NCI-H187 treated with DMSO at 0.1 percent for 48 hours (cell line): ENCODE data around the gene SOD2.
"Not testable (repeated sequence)": the region's sequence is repeated elsewhere in the genome, so short reads cannot be mapped to it uniquely, and the experiment has no call there.

Source experiments
- DNase-seq: peaks from one replicate; lab custom pipeline; 2025; lab: John Stamatoyannopoulos, UW

Gene SOD2

DNA sequence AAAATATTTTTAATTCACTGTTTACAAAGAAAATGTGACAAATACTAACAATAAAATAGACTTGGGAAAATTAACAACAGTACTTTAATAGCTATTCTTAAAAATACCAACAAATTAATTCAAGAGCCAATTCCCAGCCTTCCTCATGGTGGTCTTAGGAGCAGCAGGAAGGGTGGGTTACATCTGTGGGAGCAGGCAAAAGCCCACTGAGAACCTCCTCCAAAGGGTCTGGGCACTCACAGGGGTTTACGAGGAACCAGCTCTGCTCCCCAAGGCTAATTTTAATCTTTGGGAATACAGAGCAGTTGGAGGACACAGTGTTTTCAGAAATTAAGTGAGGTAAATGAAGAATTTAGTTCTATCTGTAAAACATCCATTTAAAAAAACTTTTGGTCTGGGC is 10.2 kb downstream of the SOD2 start:
- DNase-seq = no peak

- no peak for DNase-seq
These were observed 10.7 kb downstream of the SOD2 start for GRCh38 chr6:159682295-159682694.

- no peak for DNase-seq
These were observed 11.7 kb downstream of the SOD2 start for GRCh38 chr6:159681191-159681880.

- no peak for DNase-seq
These were observed 12.9 kb downstream of the SOD2 start for GRCh38 chr6:159680104-159680503.

DNA sequence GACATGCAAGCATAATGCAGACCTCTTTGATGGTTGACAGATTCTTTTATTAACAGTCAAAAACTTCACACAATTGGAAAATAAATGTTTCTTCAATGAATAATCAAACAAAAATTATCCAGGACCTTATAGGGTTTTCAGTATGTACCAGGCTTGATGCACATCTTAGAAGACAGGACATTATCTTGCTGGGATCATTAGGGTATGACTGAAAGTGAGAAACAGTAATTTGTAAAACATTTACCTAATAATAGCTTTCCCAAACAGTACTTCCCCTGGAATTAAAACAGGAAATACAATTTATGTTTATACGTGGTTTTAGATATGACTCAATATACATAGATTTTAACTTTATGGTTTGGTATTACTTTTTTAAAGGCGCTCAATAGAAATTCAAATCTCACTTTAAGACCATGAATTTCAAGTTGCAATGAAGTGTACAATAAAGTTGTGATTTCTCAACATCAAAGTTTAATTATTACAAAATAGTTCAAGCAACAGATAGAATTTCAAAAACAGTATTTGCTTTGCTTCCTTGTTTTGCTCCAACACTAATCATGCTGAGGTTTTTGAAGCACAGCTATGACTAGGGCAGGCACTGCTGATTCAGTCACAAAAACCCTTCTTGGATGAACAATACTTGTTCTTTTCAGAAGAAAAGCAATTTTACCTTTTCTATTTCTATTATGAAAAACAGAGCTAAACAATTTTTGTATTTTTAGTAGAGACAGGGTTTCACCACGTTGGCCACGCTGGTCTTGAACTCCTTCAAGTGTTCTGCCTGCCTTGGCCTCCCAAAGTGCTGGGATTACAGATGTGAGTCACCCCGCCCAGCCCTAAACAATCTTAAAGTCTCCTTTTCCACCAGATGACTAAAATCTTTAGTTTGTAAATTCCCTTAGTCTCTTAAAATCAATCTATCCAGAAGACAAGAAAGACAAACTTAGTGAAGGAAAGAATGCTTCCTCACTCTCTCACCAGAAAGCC is 13.7 kb downstream of the SOD2 start:
- no peak for DNase-seq

GRCh38 chr6:159678574-159678973 is 14.5 kb downstream of the SOD2 start:
- no peak for DNase-seq

DNA sequence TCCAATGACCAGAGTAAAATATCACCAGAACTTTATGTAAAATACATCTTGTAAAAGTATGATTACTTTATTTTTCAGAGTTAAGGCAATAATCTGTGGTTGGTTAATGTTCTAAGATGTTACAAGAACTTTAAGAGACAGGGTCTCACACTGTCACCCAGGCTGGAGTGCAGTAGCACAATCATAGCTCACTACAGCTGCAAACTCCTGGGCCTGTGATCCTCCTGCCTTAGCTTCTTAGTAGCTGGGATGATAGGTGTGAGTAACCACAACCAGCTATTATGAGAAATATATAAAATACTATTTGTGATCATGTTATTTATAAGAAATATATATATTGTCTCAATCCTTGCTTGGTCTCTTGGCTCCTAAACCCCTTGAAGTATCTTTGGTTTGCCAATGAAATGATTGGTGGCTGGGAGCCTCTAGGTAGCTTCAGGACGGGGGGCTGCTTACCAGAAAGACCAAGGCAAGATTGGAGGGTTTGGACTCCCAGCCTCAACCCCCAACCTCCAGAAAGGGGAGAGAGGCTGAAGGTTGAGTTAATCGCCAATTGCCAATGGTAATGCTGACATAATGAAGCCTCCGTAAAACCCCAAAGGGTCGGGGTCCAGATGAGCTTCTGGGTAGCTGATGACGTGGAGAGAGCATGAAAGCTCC is 15.4 kb downstream of the SOD2 start:
- DNase-seq = no peak

GRCh38 chr6:159676890-159677505 is 16.0 kb downstream of the SOD2 start:
- no peak for DNase-seq

DNA sequence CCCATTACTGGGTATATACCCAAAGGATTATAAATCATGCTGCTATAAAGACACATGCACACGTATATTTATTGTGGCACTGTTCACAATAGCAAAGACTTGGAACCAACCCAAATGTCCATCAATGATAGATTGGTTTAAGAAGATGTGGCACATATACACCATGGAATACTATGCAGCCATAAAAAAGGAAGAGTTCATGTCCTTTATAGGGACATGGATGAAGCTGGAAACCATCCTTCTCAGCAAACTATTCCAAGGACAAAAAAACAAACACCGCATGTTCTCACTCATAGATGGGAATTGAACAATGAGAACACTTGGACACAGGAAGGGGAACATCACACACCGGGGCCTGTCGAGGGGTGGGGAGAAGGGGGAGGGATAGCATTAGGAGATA is 16.8 kb downstream of the SOD2 start:
- not testable (repeated sequence) for DNase-seq

- no peak for DNase-seq
These were observed 27.0 kb downstream of the SOD2 start for GRCh38 chr6:159665868-159666635.

GRCh38 chr6:159663368-159663889 is 29.6 kb downstream of the SOD2 start:
- DNase-seq = not testable (repeated sequence)

DNA sequence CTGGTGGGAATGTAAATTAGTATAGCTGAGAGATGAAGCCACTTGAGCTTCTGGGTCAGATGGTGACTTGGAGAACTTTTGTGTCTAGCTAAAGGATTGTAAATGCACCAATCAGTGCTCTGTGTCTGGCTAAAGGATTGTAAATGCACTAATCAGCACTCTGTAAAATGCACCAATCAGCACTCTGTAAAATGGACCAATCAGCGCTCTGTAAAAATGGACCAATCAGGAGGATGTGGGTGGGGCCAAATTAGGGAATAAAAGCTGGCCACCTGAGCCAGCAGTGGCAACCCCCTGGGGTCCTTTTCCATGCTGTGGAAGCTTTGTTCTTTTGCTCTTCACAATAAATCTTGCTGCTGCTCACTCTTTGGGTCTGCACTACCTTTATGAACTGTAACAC is 31.1 kb downstream of the SOD2 start:
- not testable (repeated sequence) for DNase-seq

DNA sequence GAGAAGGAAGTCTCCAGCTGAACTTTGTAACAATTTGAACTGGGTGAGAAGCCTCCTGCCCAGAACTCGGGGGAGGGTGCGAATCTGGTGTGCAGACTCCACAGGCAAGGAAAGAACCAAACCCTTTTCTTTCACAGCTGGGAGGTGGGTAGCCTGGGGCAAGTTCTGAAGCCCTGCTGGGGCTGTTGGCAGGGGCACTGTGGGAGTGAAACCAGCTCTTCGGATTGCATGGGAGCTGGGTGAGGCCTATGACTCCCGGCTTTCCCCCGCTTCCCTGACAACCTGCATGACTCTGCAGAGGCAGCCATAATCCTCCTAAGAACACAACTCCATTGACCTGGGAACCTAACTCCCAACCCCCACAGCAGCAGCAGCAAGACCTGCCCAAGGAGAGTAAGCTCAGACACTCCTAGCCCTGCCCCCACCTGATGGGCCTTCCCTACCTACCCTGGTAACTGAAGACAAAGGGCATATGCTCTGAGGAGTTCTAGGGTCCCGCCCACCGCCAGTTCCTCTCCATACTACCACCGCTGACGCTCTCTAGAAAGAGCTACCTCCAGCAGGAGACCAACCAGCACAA is 37.5 kb downstream of the SOD2 start:
- DNase-seq = no peak

GRCh38 chr6:159654483-159655098 is 38.5 kb downstream of the SOD2 start:
- DNase-seq = peak; percentile 50

DNA sequence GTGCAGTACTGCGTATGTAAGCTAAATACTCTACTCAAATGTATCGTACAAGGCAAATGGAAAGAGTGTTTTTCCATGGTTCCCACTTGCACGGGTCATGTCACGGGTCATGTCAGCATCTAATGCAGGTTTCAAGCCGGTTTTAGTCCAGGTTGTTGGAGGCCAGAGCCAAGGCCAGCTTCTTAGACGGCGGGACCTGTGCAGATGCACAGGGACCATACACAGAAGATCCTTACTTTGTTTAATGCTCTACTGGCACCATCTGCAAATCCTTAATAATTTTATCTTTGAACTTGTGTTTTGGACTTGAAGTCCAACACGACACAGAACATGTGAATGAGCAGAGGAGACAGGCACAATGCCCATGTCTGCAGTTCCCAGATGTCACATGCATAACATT is 42.7 kb downstream of the SOD2 start:
- no peak for DNase-seq

DNA sequence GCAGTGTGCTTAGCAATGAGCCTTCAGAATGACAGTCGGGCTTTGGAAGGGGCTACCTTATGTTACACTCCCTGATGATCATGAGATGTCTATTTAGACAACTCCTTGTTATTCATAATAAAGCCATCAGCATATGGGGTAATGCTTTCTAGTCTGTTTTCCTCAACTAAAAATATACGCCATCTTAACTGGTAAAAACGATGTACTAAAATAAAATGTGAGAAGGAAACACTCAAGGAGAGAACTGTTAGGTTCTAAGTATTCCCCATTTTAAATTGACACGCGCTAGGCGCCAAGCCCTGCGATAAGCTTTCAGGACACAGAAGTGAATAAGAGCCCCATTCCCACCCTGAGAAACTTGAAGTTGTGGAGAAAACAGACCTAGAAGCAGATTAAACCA is 43.6 kb downstream of the SOD2 start:
- DNase-seq = no peak

DNA sequence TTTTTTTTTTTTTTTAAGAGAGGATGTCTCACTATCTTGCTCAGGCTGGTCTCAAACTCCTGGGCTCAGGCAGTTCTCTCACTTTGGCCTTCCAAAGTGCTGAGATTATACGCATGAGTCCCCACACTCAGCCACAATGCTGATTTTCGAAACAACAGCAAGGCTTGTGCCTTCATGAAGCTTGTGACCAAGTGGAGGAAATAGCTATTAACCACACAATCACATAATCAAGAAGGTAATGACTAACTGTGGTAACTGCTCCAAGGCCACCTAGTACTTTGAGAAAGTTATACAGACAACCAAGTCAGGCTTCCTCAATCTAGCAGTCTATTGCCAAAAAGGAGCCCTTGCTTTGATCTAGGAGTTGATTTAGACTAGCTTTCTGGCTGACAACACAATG is 46.3 kb downstream of the SOD2 start:
- DNase-seq = no peak

DNA sequence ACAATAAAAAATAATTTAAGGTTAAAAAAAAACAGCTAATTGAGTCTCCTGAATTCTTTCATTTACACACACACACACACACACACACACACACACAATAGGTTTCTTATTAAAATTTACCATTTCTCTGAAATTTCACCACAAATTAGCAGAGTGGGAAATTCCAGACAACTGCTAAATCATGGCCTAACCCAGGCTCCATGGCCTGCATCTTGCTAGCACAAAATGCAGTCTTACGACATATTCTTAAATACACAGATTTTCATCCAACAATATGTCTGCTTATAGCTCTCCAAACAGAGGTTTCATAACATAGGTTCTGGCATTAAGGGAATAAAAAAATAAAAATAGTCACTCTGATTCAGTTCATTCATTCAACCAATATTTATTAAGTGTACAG is 46.9 kb downstream of the SOD2 start:
- no peak for DNase-seq

DNA sequence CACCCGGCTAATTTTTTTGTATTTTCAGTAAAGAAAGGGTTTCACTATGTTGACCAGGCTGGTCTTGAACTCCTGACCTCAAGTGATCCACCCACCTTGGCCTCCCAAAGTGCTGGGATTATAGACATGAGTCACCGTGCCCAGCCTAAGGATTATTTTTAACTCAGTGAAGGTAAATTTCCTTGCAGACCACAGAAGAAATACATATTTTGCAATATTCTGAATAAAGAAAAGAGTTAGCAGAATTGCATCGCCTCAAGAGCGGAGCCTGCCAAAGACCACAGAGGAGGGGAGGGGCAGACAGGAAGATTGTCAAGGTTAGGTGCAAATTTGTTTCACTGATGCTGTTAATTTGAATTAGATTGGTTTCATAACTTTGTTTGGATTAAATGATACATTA is 47.4 kb downstream of the SOD2 start:
- DNase-seq = no peak
